H1 (cell line): Measurements from ENCODE around the gene PLVAP. TPM values are rescaled to one million over a fixed set of nuclear protein-coding genes. Genes with fewer than 3 reads are reported as not detected.

Experiments used
- CTCF ChIA-PET: fragments of 300-600 bp; sonication (Branson Sonifier 250); formaldehyde crosslinking; loops from one replicate; lab custom pipeline; 2021; ENCODE audit not compliant: partially characterized antibody; lab: Charles Lee
- POLR2A ChIA-PET: fragments of 300-600 bp; sonication (Branson Sonifier 250); formaldehyde crosslinking; loops from one replicate; lab custom pipeline; 2021; ENCODE audit warnings: inconsistent platforms; ENCODE audit not compliant: partially characterized antibody; lab: Charles Lee
- DNase-seq, 2 experiments: peaks; one replicate each; pipeline versions ENCODE4 v3.0.0 to v3.0.0-alpha.2; 2010 to 2022; ENCODE audit warnings: low spot score in 2 of 2, low read depth in 1 of 2, mixed read lengths in 1 of 2
- FAIRE-seq: peaks from 2 replicates; lab custom pipeline; 2011; peaks lifted over from hg19 to GRCh38; lab: Jason Lieb, UNC
- H2AFZ ChIP-seq: 2 replicates; pipeline ENCODE4 v1.8.1; 2012; ENCODE audit warnings: low read length, inconsistent platforms
- H2AK5ac ChIP-seq: 2 replicates; pipeline ENCODE4 v1.6.1; 2013; ENCODE audit warnings: low read depth, low read length
- H2BK120ac ChIP-seq: replicated peaks from 2 replicates; pipeline ENCODE3; 2013; ENCODE audit warnings: low read depth, low read length, inconsistent platforms
- H2BK12ac ChIP-seq: 2 replicates; pipeline ENCODE4 v1.6.1; 2013; ENCODE audit warnings: low read depth, low read length
- H2BK15ac ChIP-seq: 2 replicates; pipeline ENCODE4 v1.6.1; 2013; ENCODE audit warnings: low read length
- H2BK20ac ChIP-seq: 2 replicates; pipeline ENCODE4 v1.6.1; 2013; ENCODE audit warnings: low read length
- H2BK5ac ChIP-seq: 2 replicates; pipeline ENCODE4 v1.6.1; 2013; ENCODE audit warnings: low read depth, low read length
- H3K14ac ChIP-seq: 2 replicates; pipeline ENCODE4 v1.6.1; 2013; ENCODE audit warnings: inconsistent platforms; ENCODE audit not compliant: insufficient read length
- H3K18ac ChIP-seq: 2 replicates; pipeline ENCODE4 v1.6.1; 2013; ENCODE audit warnings: low read length; ENCODE audit errors: extremely low read depth
- H3K23ac ChIP-seq: 2 replicates; pipeline ENCODE4 v1.6.1; 2013; ENCODE audit warnings: inconsistent platforms; ENCODE audit not compliant: insufficient read length
- H3K23me2 ChIP-seq: 2 replicates; pipeline ENCODE4 v1.6.1; 2013; ENCODE audit warnings: low read depth, low read length
- H3K27ac ChIP-seq: 2 replicates; pipeline ENCODE4 v1.6.1; 2011; ENCODE audit warnings: low read depth, low read length, inconsistent platforms
- H3K27me3 ChIP-seq, 4 experiments: replicated peaks in 1 of 4; 1 replicate in 1 of 4; 2 replicates in 3 of 4; pipeline versions ENCODE4 v1.6.1 to v1.8.1; 2011 to 2013; ENCODE audit warnings: low read length in 3 of 4, mild to moderate bottlenecking in 3 of 4, inconsistent platforms in 2 of 4, mixed read lengths in 2 of 4, moderate library complexity in 1 of 4; ENCODE audit not compliant: control insufficient read depth in 3 of 4, insufficient read depth in 3 of 4; ENCODE audit errors: extremely low read depth in 1 of 4
- H3K36me3 ChIP-seq, 4 experiments: 2 replicates each; pipeline versions ENCODE4 v1.6.1 to v1.8.1; 2011 to 2013; ENCODE audit warnings: mild to moderate bottlenecking in 4 of 4, low read length in 3 of 4, moderate library complexity in 2 of 4, control low read depth in 1 of 4, inconsistent platforms in 1 of 4; ENCODE audit not compliant: insufficient read depth in 4 of 4, control insufficient read depth in 2 of 4
- H3K4ac ChIP-seq: replicated peaks from 2 replicates; pipeline ENCODE3; 2013; ENCODE audit warnings: low read length, low read depth, mixed read lengths, inconsistent platforms; ENCODE audit not compliant: insufficient read length
- H3K4me1 ChIP-seq, 4 experiments: replicated peaks in 1 of 4; 1 replicate in 1 of 4; 2 replicates in 3 of 4; pipeline versions ENCODE4 v1.6.1 to v1.8.1; 2011 to 2013; ENCODE audit warnings: low read length in 3 of 4, inconsistent platforms in 2 of 4, mixed read lengths in 1 of 4; ENCODE audit not compliant: insufficient read depth in 4 of 4, control insufficient read depth in 3 of 4
- H3K4me2 ChIP-seq, 2 experiments: 2 replicates each; pipeline versions ENCODE4 v1.6.1 to v1.8.1; 2011 to 2013; ENCODE audit warnings: low read depth in 2 of 2, low read length in 2 of 2, control low read depth in 1 of 2, inconsistent platforms in 1 of 2, mild to moderate bottlenecking in 1 of 2; ENCODE audit not compliant: insufficient read depth in 1 of 2
- H3K4me3 ChIP-seq, 4 experiments: fragments of 200-600, 300-600 bp in 1 of 4; sonication (generic), shearing (Covaris generic), sonication (Bioruptor Twin) in 1 of 4; 2 replicates each; pipeline versions ENCODE4 v1.5.1 to v1.8.1; 2011 to 2016; ENCODE audit warnings: low read length in 4 of 4, low read depth in 3 of 4, control low read depth in 2 of 4, inconsistent platforms in 2 of 4, mild to moderate bottlenecking in 2 of 4, mixed read lengths in 1 of 4, moderate library complexity in 1 of 4; ENCODE audit not compliant: insufficient read depth in 2 of 4; ENCODE audit errors: extremely low read depth in 1 of 4
- H3K56ac ChIP-seq: replicated peaks from 2 replicates; pipeline ENCODE3; 2013; ENCODE audit warnings: low read depth, mild to moderate bottlenecking, mixed read lengths, low read length, inconsistent platforms; ENCODE audit not compliant: insufficient read length
- H3K79me1 ChIP-seq: 2 replicates; pipeline ENCODE4 v1.6.1; 2013; ENCODE audit warnings: low read depth, low read length, control low read depth
- H3K79me2 ChIP-seq, 2 experiments: 2 replicates each; pipeline versions ENCODE4 v1.6.1 to v1.8.1; 2012 to 2013; ENCODE audit warnings: low read length in 2 of 2, mild to moderate bottlenecking in 2 of 2, inconsistent platforms in 1 of 2; ENCODE audit not compliant: insufficient read depth in 2 of 2, control insufficient read depth in 1 of 2
- H3K9ac ChIP-seq, 4 experiments: replicated peaks in 1 of 4; 1 replicate in 1 of 4; 2 replicates in 3 of 4; pipeline versions ENCODE4 v1.6.1 to v1.8.1; 2011 to 2013; ENCODE audit warnings: low read depth in 3 of 4, low read length in 3 of 4, control low read depth in 2 of 4, mild to moderate bottlenecking in 2 of 4, moderate library complexity in 2 of 4, inconsistent platforms in 1 of 4; ENCODE audit errors: extremely low read depth in 1 of 4
- H3K9me3 ChIP-seq, 2 experiments: 2 replicates each; pipeline versions ENCODE4 v1.6.1 to v1.8.1; 2012 to 2013; ENCODE audit warnings: mild to moderate bottlenecking in 2 of 2, moderate library complexity in 2 of 2, control low read depth in 1 of 2, inconsistent platforms in 1 of 2, low read depth in 1 of 2, low read length in 1 of 2, mixed read lengths in 1 of 2; ENCODE audit not compliant: insufficient read depth in 2 of 2
- H4K20me1 ChIP-seq, 2 experiments: replicated peaks in 1 of 2; 2 replicates each; pipeline versions ENCODE3 to v1.8.1; 2011 to 2013; ENCODE audit warnings: inconsistent platforms in 2 of 2, low read length in 2 of 2, mild to moderate bottlenecking in 1 of 2; ENCODE audit not compliant: insufficient read depth in 2 of 2, control insufficient read depth in 1 of 2
- H4K5ac ChIP-seq: 2 replicates; pipeline ENCODE4 v1.6.1; 2013; ENCODE audit warnings: low read length, low read depth, mixed read lengths, inconsistent platforms; ENCODE audit not compliant: insufficient read length
- H4K8ac ChIP-seq: 2 replicates; pipeline ENCODE4 v1.8.0; 2013; ENCODE audit warnings: mild to moderate bottlenecking, moderate library complexity, low read length, inconsistent platforms; ENCODE audit not compliant: insufficient read depth; ENCODE audit errors: extremely low read depth
- H4K91ac ChIP-seq: replicated peaks from 2 replicates; pipeline ENCODE3; 2013; ENCODE audit warnings: low read length, mixed read lengths, inconsistent platforms; ENCODE audit not compliant: insufficient read length
- ASH2L ChIP-seq: fragments of 200-600, 300-600 bp; sonication (generic); IDR thresholded peaks from one replicate; pipeline ENCODE4 v1.7.1; 2017; ENCODE audit warnings: low read length
- CBX5 ChIP-seq: fragments of 300-800, 300-1000 bp; sonication (generic); IDR thresholded peaks from 2 replicates; pipeline ENCODE4 v1.7.1; 2016; ENCODE audit warnings: antibody characterized with exemption, low read length, low read depth
- EGR1 ChIP-seq: IDR thresholded peaks from 2 replicates; pipeline ENCODE4 v1.6.1; 2011; ENCODE audit warnings: low read depth, low read length, borderline replicate concordance
- EP300 ChIP-seq, 2 experiments: IDR thresholded peaks; 1 replicate in 1 of 2; 2 replicates in 1 of 2; pipeline ENCODE4 v1.6.1; 2011 to 2012; ENCODE audit warnings: low read depth in 2 of 2, low read length in 2 of 2, mild to moderate bottlenecking in 2 of 2, borderline replicate concordance in 1 of 2, inconsistent platforms in 1 of 2, moderate library complexity in 1 of 2
- EZH2 ChIP-seq: fragments of 200-600 bp; sonication (generic); IDR thresholded peaks from 2 replicates; pipeline ENCODE4 v1.7.1; 2012; ENCODE audit warnings: low read depth, mild to moderate bottlenecking, moderate library complexity, low read length, inconsistent platforms; ENCODE audit not compliant: severe bottlenecking
- FOSL1 ChIP-seq: IDR thresholded peaks from 2 replicates; pipeline ENCODE4 v1.6.1; 2011; ENCODE audit warnings: mild to moderate bottlenecking, low read depth, low read length, moderate library complexity; ENCODE audit not compliant: insufficient read depth
- KDM1A ChIP-seq: fragments of 200-600, 300-600 bp; sonication (generic); IDR thresholded peaks from 2 replicates; pipeline ENCODE4 v1.7.1; 2016; ENCODE audit warnings: mild to moderate bottlenecking, low read length, borderline replicate concordance
- SIX5 ChIP-seq: IDR thresholded peaks from 2 replicates; pipeline ENCODE4 v1.6.1; 2011; ENCODE audit warnings: mild to moderate bottlenecking, low read depth, low read length
- TAF7 ChIP-seq: optimal IDR thresholded peaks from 2 replicates; pipeline ENCODE3; 2011; ENCODE audit warnings: low read depth, mild to moderate bottlenecking, inconsistent platforms, low read length, moderate library complexity, borderline replicate concordance
- ZNF274 ChIP-seq: IDR thresholded peaks from 2 replicates; pipeline ENCODE4 v1.7.0; 2012; ENCODE audit warnings: low read length, borderline replicate concordance; ENCODE audit errors: extremely low read depth
- WGBS, 2 experiments: shearing (Covaris generic) in 1 of 2; methylation state at CpG; one replicate each; pipeline versions ENCODE4 v1.1.6 to v1.1.7; 2013 to 2015; ENCODE audit warnings: low lambda C conversion rate in 2 of 2, mixed read lengths in 2 of 2, inconsistent platforms in 1 of 2, low coverage in 1 of 2, missing lambda C conversion rate in 1 of 2; ENCODE audit not compliant: insufficient replicate concordance in 2 of 2, insufficient coverage in 1 of 2, insufficient read length in 1 of 2; ENCODE audit errors: extremely low coverage in 1 of 2, missing lambda C conversion rate in 1 of 2; 5-methylcytosine and 5-hydroxymethylcytosine counted together
- polyA plus RNA-seq, 7 experiments: library from polyadenylated mRNA; depleted of rRNA in 3 of 7; stranded (reverse) in 5 of 7; unstranded in 2 of 7; fragments of >200 nt in 5 of 7; fragments of 200-250 nt in 2 of 7; gene quantifications; 1 replicate in 5 of 7; 2 replicates in 1 of 7; 4 replicates in 1 of 7; pipeline versions ENCODE4 v1.2.1 to v1.2.3, GENCODE V29; 2011 to 2013; ENCODE audit warnings: missing spikeins in 2 of 7, mixed read lengths in 2 of 7
- total RNA-seq: library from RNA; stranded (reverse); fragmentation: NEBNext Ultra II Directional; extraction: Animal tissue kit (Norgen Biotek cat#: 25700); gene quantifications from 2 replicates; pipeline ENCODE4 v1.2.1, GENCODE V29; 2021

The PLVAP gene
- total and polyA plus RNA-seq, 2 of the 8 experiments (the other 6 are each of a cell fraction or from before 2014, with no cell fraction given): 0.32 TPM; not detected in 1

GRCh38 chr19:17409990-17410389, 32.8 kb upstream of the PLVAP start:
- Histone ChIP-seq H3K9me3 (no peaks in the 10 kb centered on the region), H3K18ac (no peak overlapping the region), H2BK5ac (no peak overlapping the region), H2BK120ac (no peak overlapping the region), H2BK15ac (no peak overlapping the region), H3K9ac (no peak overlapping the region), H4K8ac (no peak overlapping the region), H2BK20ac (no peak overlapping the region), H3K36me3 (peaks cover 0 to 7% (median 0%) of the 10 kb centered on the region in 4 experiments; a peak in 2 of 8 replicates), H3K27ac (no peak overlapping the region), H3K27me3 (peaks cover 0 to 3% (median 0%) of the 10 kb centered on the region in 4 experiments; a peak in 1 of 7 replicates), H3K23me2 (peaks cover 2% of the 10 kb centered on the region; the same call in 1 of the 2 replicates), H4K5ac (no peak overlapping the region), H3K23ac (no peak overlapping the region), H3K14ac (no peak overlapping the region), H3K4me3 (no peak overlapping the region), H2AK5ac (no peak overlapping the region), H4K20me1 (no peaks in the 10 kb centered on the region), H3K79me1 (no peaks in the 10 kb centered on the region; the same call in 1 of the 2 replicates), H3K4me1 (peaks cover 0 to 21% (median 10%) of the 10 kb centered on the region in 4 experiments; a peak in 6 of 7 replicates), H2AFZ (no peak overlapping the region), H3K4ac (no peak overlapping the region), H3K79me2 (peaks cover 0 to 4% of the 10 kb centered on the region in 2 experiments; a peak in 1 of 4 replicates), H2BK12ac (no peak overlapping the region), H3K56ac (no peak overlapping the region), H3K4me2 (no peak overlapping the region), H4K91ac (no peak overlapping the region)
- ChIA-PET POLR2A (interaction anchor here (1.4 kb wide), 1 partner anchor 9 kb away, joined by 3 read pairs; the partner anchor contains the start of gene MVB12A), CTCF (interaction anchor here (0.6 to 1.3 kb wide), 5 partner anchors 10 to 196 kb away, joined by 3 to 4 read pairs (median 3); partner anchors contain the start of gene MVB12A)
- no peak for FAIRE-seq
- no peak for DNase-seq
- WGBS, 2 experiments: 93% methylated on average over 9 of the region's 9 CpGs; no CpG with 5 or more reads in 1 of the 2 experiments
- TF ChIP-seq ZNF274: no peak
- TF ChIP-seq TAF7: no peak
- no peak for TF ChIP-seq ASH2L
- no peak for TF ChIP-seq SIX5
- no peak for TF ChIP-seq EZH2
- TF ChIP-seq KDM1A: no peak
- no peak for TF ChIP-seq FOSL1
- no peak for TF ChIP-seq EP300 (IDR thresholded peaks at IDR 0.05; ENCODE audit: borderline replicate concordance in 1 of 2, low read depth in 2 of 2, low read length in 2 of 2)
- no peak for TF ChIP-seq EGR1
- no peak for TF ChIP-seq CBX5
